Measurements from ENCODE around the gene ZNF747.
A peak's percentile ranks its signal among the peaks of the same experiment; 100 is the strongest.
"Not testable (repeated sequence)": the region's sequence is repeated elsewhere in the genome, so short reads cannot be mapped to it uniquely, and the experiment has no call there.

ZNF747 gene

DNA sequence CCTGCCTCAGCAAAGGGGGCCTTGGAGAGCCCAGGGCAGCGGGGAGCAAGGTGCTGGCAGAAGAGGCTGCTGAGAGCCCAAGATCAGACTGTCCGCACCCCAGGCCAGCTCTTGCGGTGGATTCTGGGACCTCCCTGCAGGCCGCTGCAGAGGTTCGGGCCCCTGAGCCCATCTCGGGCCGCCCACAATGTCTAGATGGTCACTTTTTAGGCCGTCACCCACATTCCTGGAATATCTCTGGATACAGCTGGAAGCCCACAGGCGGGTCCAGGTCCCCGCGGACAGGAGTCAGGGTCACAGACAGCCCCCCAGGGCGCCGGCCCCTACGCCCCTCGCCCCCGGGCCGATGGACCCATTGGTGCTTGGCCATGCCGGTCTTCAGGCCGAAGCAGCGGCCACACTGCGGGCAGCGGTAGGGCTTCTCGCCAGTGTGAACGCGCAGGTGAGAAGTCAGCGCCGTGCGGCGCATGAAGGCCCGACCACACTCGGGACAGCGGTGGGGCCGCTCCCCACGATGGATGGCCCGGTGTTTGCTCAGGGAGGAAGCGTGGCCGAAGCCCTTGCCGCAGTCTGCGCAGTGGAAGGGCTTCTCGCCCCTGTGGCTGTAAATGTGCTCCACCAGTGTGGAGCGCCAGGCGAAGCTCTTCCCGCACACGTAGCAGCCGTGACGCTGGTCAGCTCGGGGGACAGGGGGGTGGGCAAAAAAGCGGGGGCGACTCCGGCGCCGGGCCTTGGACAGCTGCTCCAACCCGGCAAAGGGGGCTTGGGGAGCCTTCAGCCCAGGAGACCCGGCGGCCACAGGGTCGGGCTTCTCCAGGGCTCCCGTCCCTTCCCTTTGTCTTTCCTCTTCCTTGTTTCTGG lies 2.1 kb downstream of the ZNF747 start:
- DNase-seq, result no peak

DNA sequence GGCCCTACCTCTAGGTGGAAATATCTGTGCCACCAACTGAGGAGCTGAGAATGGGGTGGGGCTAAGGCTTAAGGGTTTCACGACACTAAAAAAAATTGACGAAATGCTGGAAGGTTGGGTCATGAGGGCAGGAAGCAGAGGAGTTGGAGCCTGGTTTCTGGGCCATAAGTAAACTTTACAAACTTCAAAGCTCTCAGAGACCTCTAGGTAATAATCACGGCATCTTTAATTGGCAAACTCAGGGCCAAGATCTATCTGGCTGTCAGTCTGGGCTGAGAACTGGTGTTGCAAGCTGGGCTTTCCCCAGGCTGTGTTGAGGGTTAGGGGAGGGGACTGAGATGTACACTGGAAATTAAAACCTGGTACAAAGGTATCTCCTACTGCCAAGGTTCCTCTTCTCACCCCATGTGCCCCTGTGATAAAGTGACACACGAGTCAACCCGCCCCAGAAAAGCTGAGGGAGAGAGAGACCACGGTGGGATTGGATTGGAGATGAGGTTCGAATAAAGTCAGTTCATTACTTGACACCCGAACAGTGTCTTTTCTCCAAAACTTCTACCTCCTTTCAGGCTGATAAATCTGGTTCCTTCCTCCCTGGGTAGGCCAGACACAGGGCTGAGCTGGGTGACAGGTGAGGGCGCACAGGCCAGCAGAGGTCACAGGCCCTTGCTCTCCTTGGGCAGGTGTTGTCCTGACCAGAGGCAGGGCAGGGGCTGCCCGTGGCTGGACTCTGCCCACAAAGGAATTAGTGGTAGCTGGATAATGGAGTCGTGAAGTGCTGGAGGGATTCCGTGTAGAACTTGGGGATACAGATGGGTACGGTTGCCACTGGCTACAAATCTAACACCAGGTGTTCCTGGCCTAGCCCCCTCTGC lies 4.3 kb downstream of the ZNF747 start:
- DNase-seq, result no peak

- DNase-seq, result no peak
Observed at GRCh38 chr16:30528799-30529457, 5.7 kb downstream of the ZNF747 start.

- no peak for DNase-seq
Observed at GRCh38 chr16:30527635-30528178, 7.0 kb downstream of the ZNF747 start.

- DNase-seq, result peak; percentile 97
Observed at GRCh38 chr16:30526823-30527634, 7.6 kb downstream of the ZNF747 start.

DNA sequence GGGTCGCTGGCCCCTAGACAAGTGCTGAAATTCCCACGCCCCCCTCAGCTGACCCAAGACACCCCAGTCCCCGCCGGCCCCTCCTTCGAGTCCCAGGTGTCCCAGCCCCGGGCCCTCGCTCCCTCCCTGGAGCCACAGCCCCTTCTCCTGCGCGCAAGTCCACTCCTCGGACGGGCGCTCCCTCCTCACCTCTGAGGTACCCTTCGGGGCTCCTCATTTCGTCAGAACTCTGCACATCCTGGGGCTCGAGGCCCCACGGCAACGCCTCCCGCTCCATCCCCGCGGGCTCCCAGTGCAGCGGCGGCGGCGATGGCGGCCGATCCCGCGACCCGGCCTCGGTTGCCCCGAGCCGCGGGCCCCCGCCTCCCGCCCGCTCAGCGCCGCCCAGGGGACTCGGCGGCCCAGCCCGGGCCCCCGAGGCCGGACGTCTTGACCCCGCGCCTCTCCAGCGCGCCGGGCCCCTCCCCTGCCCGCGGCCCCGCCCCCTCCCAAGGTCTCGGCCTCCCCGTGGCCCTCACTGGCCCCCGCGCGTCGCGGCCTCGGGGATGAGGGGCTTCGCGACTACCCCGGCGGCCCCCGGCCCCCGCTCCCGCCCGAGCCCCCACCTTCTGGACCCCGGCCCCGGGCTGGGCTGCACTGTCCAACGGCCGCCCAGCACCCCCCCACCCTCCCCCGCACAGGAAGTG lies 8.4 kb downstream of the ZNF747 start, which contains the start of gene ZNF768:
TSS of gene ZNF768 (minus strand) at position 430 of the 686 bp plus-strand sequence. CDS start at position 277, 153 bp downstream.
- DNase-seq, result no peak

DNA sequence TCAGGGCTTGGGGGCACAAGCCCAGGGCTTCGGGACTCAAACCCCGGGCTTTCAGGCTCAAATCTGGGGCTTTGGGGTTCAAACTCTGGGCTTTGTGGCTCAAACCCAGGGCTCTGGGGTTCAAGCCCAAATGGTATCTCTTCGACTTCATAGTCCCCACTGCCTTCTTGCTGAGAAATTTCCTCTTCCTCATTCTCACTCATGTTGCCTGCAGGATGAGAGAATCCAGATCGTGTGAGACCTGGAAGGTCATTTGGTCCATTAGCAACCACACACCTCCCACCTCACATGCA lies 8.9 kb downstream of the ZNF747 start:
- DNase-seq, result no peak

DNA sequence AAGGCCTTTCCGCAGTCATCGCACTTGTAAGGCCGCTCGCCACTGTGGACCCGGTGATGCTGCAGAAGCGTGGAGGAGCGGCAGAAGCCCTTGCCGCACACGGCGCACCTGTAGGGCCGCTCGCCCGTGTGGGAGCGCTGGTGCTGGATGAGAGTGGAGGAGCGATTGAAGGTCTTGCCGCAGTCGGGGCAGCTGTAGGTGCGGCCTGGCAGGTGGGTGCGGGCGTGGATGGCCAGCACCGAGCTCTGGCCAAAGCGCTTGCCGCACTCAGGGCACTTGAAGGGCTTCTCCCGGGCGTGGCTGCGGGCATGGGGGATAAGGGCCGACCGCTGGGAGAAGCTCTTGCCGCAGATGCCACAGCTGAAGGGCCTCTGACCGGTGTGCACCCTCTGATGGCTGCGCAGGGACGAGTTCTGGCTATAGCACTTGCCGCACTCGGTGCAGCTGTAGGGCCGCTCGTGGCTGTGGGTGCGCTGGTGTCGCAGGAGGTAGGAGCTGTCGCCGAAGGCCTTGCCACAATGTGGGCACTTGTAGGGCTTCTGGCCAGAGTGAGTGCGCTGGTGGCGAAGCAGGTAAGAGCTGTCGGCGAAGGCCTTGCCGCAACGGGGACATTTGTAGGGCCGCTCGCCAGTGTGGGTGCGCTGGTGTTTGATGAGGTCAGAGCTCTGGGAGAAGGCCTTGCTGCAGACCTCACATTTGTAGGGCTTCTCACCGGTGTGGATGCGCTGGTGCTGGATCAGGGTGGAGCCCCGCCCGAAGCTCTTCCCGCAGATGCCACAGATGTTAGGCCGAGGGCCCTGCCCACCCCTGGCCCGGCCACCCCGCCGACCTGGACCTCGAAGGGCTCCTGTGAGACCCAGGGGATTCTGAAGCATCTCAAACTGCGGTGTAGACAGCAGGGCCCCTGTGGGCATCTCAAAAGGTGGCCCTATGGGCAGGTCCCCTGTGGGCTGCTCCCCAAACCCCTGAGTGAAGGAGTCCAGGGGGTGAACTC lies 9.8 kb downstream of the ZNF747 start:
- no peak for DNase-seq

DNA sequence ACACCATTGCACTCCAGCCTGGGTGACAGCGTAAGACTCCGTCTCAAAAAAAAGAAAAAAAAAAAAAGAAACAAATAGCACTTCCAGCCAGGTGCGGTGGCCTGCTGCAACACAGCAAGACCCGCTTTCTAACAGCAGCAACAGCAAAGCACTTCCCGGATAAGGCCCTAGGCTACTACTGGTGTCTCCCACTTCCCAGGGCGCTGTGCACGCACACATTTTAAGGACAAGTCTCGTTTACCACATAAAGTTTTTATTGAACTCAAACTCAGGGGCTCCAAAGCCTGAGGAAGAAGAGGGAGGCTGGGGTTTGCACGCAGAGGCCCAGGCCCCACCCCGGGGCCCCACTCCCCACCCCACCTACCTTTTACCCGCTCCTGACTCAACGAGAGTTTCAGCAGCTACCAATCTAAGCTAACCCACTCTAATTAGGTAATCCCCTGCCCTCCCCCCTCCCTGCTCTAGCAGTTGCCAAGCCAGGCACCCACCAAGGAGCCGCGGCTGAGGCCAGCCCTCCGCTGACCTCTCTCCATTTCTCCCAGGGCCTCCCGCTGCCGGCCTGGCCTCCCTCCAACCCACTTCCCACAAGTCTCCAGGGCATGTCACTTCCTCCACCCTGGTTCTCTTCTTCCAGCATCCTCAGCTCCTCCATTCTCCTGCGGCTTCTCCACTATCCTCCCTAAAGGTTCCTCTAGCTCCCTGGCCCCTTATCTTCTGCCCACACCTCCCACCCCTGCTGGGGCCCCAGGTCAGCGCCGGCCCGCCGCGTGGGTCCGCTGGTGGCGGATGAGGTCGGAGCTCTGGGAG lies 10.7 kb downstream of the ZNF747 start:
- DNase-seq, result no peak

DNA sequence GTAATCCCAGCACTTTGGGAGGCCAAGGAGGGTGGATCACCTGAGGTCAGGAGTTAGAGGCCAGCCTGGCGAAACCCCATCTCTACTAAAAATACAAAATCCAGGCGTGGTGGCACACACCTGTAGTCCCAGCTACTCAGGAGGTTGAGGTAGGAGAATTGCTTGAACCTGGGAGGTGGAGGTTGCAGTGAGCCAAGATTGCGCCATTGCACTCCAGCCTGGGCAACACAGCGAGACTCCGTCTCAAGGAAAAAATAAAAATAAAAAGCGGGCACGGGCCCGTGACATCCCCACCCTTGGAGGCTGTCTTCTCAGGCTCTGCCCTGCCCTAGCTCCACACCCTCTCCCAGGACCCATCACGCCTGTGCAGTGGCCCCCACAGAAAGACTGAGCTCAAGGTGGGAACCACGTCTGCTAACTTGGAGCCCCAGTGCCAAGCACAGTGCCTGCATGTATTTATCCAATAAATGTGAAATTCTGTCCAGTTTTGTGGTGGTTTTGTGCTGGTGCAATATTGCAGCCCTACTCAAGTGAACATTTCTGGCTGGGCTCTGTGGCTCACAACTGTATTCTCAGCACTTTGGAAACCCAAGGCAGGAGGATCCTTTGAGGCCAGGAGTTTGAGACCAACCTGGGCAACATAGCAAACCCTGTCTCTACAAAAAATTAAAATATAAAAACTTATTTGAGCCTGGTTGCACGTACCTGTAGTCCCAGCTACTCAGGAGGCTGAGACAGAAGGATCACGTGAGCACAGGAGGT lies 11.8 kb downstream of the ZNF747 start:
- DNase-seq, result not testable (repeated sequence)

- DNase-seq, result no peak
Observed at GRCh38 chr16:30521873-30522641, 12.6 kb downstream of the ZNF747 start.

DNA sequence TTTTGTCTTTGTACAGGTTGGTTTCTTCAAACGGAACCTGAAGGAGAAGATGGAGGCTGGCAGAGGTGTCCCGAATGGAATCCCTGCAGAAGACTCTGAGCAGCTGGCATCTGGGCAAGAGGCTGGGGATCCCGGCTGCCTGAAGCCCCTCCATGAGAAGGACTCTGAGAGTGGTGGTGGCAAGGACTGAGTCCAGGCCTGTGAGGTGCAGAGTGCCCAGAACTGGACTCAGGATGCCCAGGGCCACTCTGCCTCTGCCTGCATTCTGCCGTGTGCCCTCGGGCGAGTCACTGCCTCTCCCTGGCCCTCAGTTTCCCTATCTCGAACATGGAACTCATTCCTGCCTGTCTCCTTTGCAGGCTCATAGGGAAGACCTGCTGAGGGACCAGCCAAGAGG lies 13.2 kb downstream of the ZNF747 start:
- no peak for DNase-seq

- no peak for DNase-seq
Observed at GRCh38 chr16:30519120-30520049, 15.3 kb downstream of the ZNF747 start.

- no peak for DNase-seq
Observed at GRCh38 chr16:30518552-30518951, 16.1 kb downstream of the ZNF747 start.

- no peak for DNase-seq
Observed at GRCh38 chr16:30515275-30515674, 19.4 kb downstream of the ZNF747 start.

GRCh38 chr16:30511509-30511908 lies 23.1 kb downstream of the ZNF747 start:
- no peak for DNase-seq
